ENCODE results near the gene C1GALT1C1L. TPM values are rescaled to one million over a fixed set of nuclear protein-coding genes. Genes with fewer than 3 reads are reported as not detected.

Gene C1GALT1C1L
- total RNA-seq (2022), result 1.3 and 1.5 TPM in 2 replicates
- percentile 39 among the genes with signal in this experiment for Bru-seq, nascent RNA
- percentile 55 among the genes with signal in this experiment for BruChase-seq, experiment 1, labeled RNA remaining after a 6-hour chase
- percentile 56 among the genes with signal in this experiment for BruChase-seq, experiment 2, labeled RNA remaining after a 2-hour chase
- long read RNA-seq, partial matches to known transcripts, result 0 of 1 reads
- long read RNA-seq, other reads (novel, unspliced or antisense), result 0 of 1 reads

GRCh38 chr2:43676322-43677050 is at the start of gene C1GALT1C1L:
Gene C1GALT1C1L (minus strand): TSS chr2:43676429. CDS start chr2:43676322, 107 bp downstream.
- H3K27me3 Mint-ChIP-seq (ENCODE audit: unreplicated experiment), result no peaks in the 10 kb centered on the region
- BruUV-seq (replicated peaks), result no TSS peak
- H3K36me3 Mint-ChIP-seq (ENCODE audit: insufficient read depth, unreplicated experiment), result peaks cover 10% of the 10 kb centered on the region
- CTCF ChIA-PET, result interaction anchor here (1.7 kb wide), 1 partner anchor 29 kb away, joined by 4 read pairs; no protein-coding TSS in a partner anchor
- H3K9me3 Mint-ChIP-seq (ENCODE audit: low read depth, unreplicated experiment), result no peaks in the 10 kb centered on the region
- peak within 1 kb of the TSS; percentile 42 for H3K27ac Mint-ChIP-seq (ENCODE audit: unreplicated experiment)
- peak within 1 kb of the TSS; percentile 70 for H3K4me3 Mint-ChIP-seq (ENCODE audit: low read depth, unreplicated experiment)
- intact Hi-C loops (cut with micrococcal nuclease; ENCODE audit: unreplicated experiment), result no loop called here
- no peak for TF ChIP-seq CTCF (IDR thresholded peaks at IDR 0.05; ENCODE audit: unreplicated experiment)
- H3K4me1 Mint-ChIP-seq (ENCODE audit: low read depth, unreplicated experiment), result peaks cover 8% of the 10 kb centered on the region
- DNase-seq, result peak; percentile 79

- BruUV-seq (replicated peaks), result no TSS peak
- intact Hi-C loops (cut with micrococcal nuclease; ENCODE audit: unreplicated experiment), result no loop called here
- Mint-ChIP-seq H3K36me3 (ENCODE audit: insufficient read depth, unreplicated experiment) (no peaks in the 10 kb centered on the region), H3K27me3 (ENCODE audit: unreplicated experiment) (no peaks in the 10 kb centered on the region), H3K27ac (ENCODE audit: unreplicated experiment) (no peak overlapping the region), H3K9me3 (ENCODE audit: low read depth, unreplicated experiment) (no peaks in the 10 kb centered on the region), H3K4me3 (ENCODE audit: low read depth, unreplicated experiment) (no peak overlapping the region), H3K4me1 (ENCODE audit: low read depth, unreplicated experiment) (no peaks in the 10 kb centered on the region)
- CTCF ChIA-PET, result no interaction called here
- no peak for DNase-seq
- TF ChIP-seq CTCF (IDR thresholded peaks at IDR 0.05; ENCODE audit: unreplicated experiment), result no peak
These were observed 49.5 kb upstream of the C1GALT1C1L start for GRCh38 chr2:43725711-43726246.

- no TSS peak for BruUV-seq (replicated peaks)
- no peak for DNase-seq
- H3K4me3 Mint-ChIP-seq (ENCODE audit: low read depth, unreplicated experiment), result no peak overlapping the region
- no peak overlapping the region for H3K27ac Mint-ChIP-seq (ENCODE audit: unreplicated experiment)
- CTCF ChIA-PET, result no interaction called here
- no peaks in the 10 kb centered on the region for H3K36me3 Mint-ChIP-seq (ENCODE audit: insufficient read depth, unreplicated experiment)
- TF ChIP-seq CTCF (IDR thresholded peaks at IDR 0.05; ENCODE audit: unreplicated experiment), result no peak
- no peaks in the 10 kb centered on the region for H3K4me1 Mint-ChIP-seq (ENCODE audit: low read depth, unreplicated experiment)
- no peaks in the 10 kb centered on the region for H3K9me3 Mint-ChIP-seq (ENCODE audit: low read depth, unreplicated experiment)
- no peaks in the 10 kb centered on the region for H3K27me3 Mint-ChIP-seq (ENCODE audit: unreplicated experiment)
- intact Hi-C loops (cut with micrococcal nuclease; ENCODE audit: unreplicated experiment), result no loop called here
These were observed 48.7 kb upstream of the C1GALT1C1L start for GRCh38 chr2:43724728-43725526.

GRCh38 chr2:43718530-43719124 is 42.4 kb upstream of the C1GALT1C1L start:
- CTCF ChIA-PET, result no interaction called here
- no peak overlapping the region for H3K4me3 Mint-ChIP-seq (ENCODE audit: low read depth, unreplicated experiment)
- BruUV-seq (replicated peaks), result no TSS peak

More at GRCh38 chr2:43718530-43719124, 42.4 kb upstream of the C1GALT1C1L start:
- H3K4me1 Mint-ChIP-seq (ENCODE audit: low read depth, unreplicated experiment), result no peaks in the 10 kb centered on the region
- no peak for DNase-seq
- no peaks in the 10 kb centered on the region for H3K27me3 Mint-ChIP-seq (ENCODE audit: unreplicated experiment)
- no peaks in the 10 kb centered on the region for H3K9me3 Mint-ChIP-seq (ENCODE audit: low read depth, unreplicated experiment)
- no peak for TF ChIP-seq CTCF (IDR thresholded peaks at IDR 0.05; ENCODE audit: unreplicated experiment)
- no peaks in the 10 kb centered on the region for H3K36me3 Mint-ChIP-seq (ENCODE audit: insufficient read depth, unreplicated experiment)
- intact Hi-C loops (cut with micrococcal nuclease; ENCODE audit: unreplicated experiment), result no loop called here
- H3K27ac Mint-ChIP-seq (ENCODE audit: unreplicated experiment), result no peak overlapping the region
